Glutamatergic neuron (in vitro differentiated cells): ENCODE measurements around the gene NEB. TPM values are rescaled to one million over a fixed set of nuclear protein-coding genes. Genes with fewer than 3 reads are reported as not detected.
"Not testable (repeated sequence)": the region's sequence is repeated elsewhere in the genome, so short reads cannot be mapped to it uniquely, and the experiment has no call there.

Source experiments
- DNase-seq: peaks from one replicate; pipeline ENCODE4 v3.0.0; 2022
- H3K27ac Mint-ChIP-seq: one replicate; pipeline ENCODE4 v1.8.0; 2020; ENCODE audit warnings: mild to moderate bottlenecking, mixed read lengths, inconsistent platforms; ENCODE audit not compliant: unreplicated experiment
- H3K27me3 Mint-ChIP-seq: one replicate; pipeline ENCODE4 v1.8.0; 2020; ENCODE audit warnings: mild to moderate bottlenecking, moderate library complexity, mixed read lengths, inconsistent platforms; ENCODE audit not compliant: unreplicated experiment
- H3K36me3 Mint-ChIP-seq: one replicate; pipeline ENCODE4 v1.8.0; 2020; ENCODE audit warnings: mild to moderate bottlenecking, mixed read lengths, inconsistent platforms; ENCODE audit not compliant: unreplicated experiment
- H3K4me1 Mint-ChIP-seq: one replicate; pipeline ENCODE4 v1.8.0; 2020; ENCODE audit warnings: mild to moderate bottlenecking, low read depth, mixed read lengths, inconsistent platforms; ENCODE audit not compliant: unreplicated experiment
- H3K4me3 Mint-ChIP-seq: one replicate; pipeline ENCODE4 v1.8.0; 2020; ENCODE audit warnings: mild to moderate bottlenecking, mixed read lengths, inconsistent platforms; ENCODE audit not compliant: unreplicated experiment
- H3K9me3 Mint-ChIP-seq: one replicate; pipeline ENCODE4 v1.8.0; 2020; ENCODE audit warnings: mild to moderate bottlenecking, moderate library complexity, mixed read lengths, inconsistent platforms; ENCODE audit not compliant: unreplicated experiment
- total RNA-seq: library from RNA; stranded (reverse); fragmentation: NEBNext Ultra II Directional; extraction: Animal tissue kit (Norgen Biotek cat#: 25700); gene quantifications from one replicate; pipeline ENCODE4 v1.2.1, GENCODE V29; 2021; ENCODE audit not compliant: unreplicated experiment
- TF ChIP-seq, protein P1 (sequence below): fragments of 200-600 bp; sonication (generic); IDR thresholded peaks from one replicate; pipeline ENCODE4 v1.5.0; 2021; ENCODE audit not compliant: partially characterized antibody, unreplicated experiment

NEB gene
- total RNA-seq, 1 donor from 2014 or later = 0.59 TPM

DNA sequence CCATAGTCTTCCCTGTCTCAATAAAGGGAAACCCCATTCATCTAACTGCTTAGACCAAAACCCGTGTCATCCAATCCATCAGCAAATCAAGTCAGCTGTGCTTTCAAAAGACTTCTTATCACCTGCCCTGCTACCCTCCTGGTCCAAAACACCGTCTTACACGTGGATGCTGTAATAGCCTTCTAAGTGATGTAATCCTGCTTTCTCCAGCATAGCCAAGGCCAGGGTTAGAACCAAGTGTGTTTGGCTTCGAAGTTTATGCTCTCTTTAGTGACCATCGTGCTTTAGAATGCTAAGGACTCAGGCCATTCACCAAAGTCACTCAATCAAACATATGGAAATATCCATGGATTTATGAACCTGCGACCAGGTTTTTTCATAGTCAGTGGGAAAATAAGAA is 25.5 kb downstream of the NEB start:
- Mint-ChIP-seq H3K4me3 (no peak overlapping the region), H3K9me3 (no peaks in the 10 kb centered on the region), H3K4me1 (no peaks in the 10 kb centered on the region), H3K27ac (no peak overlapping the region), H3K36me3 (peaks cover 5% of the 10 kb centered on the region), H3K27me3 (peaks cover 2% of the 10 kb centered on the region)
- no peak for DNase-seq
- TF ChIP-seq, protein P1, sequence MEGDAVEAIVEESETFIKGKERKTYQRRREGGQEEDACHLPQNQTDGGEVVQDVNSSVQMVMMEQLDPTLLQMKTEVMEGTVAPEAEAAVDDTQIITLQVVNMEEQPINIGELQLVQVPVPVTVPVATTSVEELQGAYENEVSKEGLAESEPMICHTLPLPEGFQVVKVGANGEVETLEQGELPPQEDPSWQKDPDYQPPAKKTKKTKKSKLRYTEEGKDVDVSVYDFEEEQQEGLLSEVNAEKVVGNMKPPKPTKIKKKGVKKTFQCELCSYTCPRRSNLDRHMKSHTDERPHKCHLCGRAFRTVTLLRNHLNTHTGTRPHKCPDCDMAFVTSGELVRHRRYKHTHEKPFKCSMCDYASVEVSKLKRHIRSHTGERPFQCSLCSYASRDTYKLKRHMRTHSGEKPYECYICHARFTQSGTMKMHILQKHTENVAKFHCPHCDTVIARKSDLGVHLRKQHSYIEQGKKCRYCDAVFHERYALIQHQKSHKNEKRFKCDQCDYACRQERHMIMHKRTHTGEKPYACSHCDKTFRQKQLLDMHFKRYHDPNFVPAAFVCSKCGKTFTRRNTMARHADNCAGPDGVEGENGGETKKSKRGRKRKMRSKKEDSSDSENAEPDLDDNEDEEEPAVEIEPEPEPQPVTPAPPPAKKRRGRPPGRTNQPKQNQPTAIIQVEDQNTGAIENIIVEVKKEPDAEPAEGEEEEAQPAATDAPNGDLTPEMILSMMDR = no peak

DNA sequence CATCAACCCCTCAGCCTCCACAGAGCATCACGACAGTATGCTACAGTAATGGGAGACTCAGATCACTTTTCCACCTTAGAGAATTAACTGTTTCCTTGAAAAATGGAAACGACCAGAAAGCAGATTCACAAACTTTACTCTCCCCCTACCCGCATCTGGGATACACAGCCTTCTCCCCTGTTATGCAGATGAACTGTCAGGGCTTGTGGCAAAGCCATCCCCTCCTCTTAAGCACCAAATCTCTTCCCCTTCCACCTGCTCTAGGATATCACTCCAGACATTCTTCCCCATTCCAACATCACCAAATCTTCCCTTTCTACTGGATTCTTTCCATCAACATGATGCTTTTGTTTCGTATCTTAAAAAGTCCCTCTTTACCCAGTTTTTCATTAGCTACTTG is 26.4 kb downstream of the NEB start:
- DNase-seq = no peak
- peaks cover 5% of the 10 kb centered on the region for H3K36me3 Mint-ChIP-seq
- no peaks in the 10 kb centered on the region for H3K9me3 Mint-ChIP-seq
- peaks cover 2% of the 10 kb centered on the region for H3K27me3 Mint-ChIP-seq
- no peak overlapping the region for H3K27ac Mint-ChIP-seq
- no peaks in the 10 kb centered on the region for H3K4me1 Mint-ChIP-seq
- TF ChIP-seq, protein P1 = no peak
- no peak overlapping the region for H3K4me3 Mint-ChIP-seq

DNA sequence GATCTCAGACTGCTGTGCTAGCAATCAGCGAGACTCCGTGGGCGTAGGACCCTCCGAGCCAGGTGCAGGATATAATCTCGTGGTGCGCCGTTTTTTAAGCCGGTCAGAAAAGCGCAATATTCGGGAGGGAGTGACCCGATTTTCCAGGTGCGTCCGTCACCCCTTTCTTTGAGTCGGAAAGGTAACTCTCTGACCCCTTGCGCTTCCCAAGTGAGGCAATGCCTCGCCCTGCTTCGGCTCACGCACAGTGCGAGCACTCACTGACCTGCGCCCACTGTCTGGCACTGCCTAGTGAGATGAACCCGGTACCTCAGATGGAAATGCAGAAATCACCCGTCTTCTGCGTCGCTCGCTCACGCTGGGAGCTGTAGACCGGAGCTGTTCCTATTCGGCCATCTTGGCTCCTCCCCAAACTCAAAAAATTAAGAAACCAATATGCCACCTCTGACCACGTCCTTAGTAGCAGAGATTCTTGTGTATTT is 29.8 kb downstream of the NEB start:
- H3K4me1 Mint-ChIP-seq, H3K27me3 Mint-ChIP-seq, H3K27ac Mint-ChIP-seq, H3K4me3 Mint-ChIP-seq, H3K36me3 Mint-ChIP-seq, H3K9me3 Mint-ChIP-seq, DNase-seq: not testable (repeated sequence)

DNA sequence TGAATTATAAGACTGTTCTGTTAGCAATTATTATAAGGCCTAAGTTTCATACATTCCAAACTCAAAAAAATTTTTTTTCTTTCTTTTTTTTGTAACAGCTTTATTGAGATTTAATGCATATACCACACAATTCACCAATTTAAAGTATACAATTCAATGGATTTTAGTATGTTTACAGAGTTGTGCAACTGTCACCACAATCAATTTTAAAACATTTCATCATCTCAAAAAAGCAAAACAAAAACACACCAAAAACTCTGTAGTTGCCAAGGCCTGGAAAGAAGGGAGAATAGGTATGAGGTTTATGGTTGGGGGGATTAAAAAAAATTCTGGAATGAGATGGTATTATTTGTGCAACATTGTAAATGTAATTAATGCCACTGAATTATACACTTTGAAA is 36.1 kb downstream of the NEB start:
- not testable (repeated sequence) for DNase-seq, H3K4me1 Mint-ChIP-seq, H3K36me3 Mint-ChIP-seq, H3K9me3 Mint-ChIP-seq, H3K27me3 Mint-ChIP-seq, H3K27ac Mint-ChIP-seq, H3K4me3 Mint-ChIP-seq

DNA sequence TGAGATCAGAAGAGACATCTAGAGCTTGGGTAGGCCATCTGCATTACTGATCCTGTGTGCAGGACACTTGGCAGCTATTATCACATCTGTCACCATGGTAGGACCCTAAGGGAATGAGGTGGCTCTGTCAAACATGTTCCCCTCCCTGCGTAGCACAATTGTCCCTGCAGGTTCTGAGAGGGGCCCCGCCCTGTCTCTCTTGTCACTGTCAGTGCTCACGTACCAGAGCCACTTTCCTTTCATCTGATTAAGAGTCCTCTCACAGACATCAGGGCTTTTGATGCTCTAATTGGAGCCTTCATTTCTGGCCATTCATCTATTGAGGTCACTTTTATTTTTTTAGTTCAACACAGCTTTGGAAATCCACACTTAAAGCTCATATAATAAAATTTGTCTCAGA is 38.5 kb downstream of the NEB start:
- no peak overlapping the region for H3K27ac Mint-ChIP-seq
- TF ChIP-seq, protein P1 = no peak
- peaks cover 7% of the 10 kb centered on the region for H3K4me1 Mint-ChIP-seq
- no peaks in the 10 kb centered on the region for H3K36me3 Mint-ChIP-seq
- DNase-seq = no peak
- peaks cover 5% of the 10 kb centered on the region for H3K9me3 Mint-ChIP-seq
- no peaks in the 10 kb centered on the region for H3K27me3 Mint-ChIP-seq
- H3K4me3 Mint-ChIP-seq = no peak overlapping the region

DNA sequence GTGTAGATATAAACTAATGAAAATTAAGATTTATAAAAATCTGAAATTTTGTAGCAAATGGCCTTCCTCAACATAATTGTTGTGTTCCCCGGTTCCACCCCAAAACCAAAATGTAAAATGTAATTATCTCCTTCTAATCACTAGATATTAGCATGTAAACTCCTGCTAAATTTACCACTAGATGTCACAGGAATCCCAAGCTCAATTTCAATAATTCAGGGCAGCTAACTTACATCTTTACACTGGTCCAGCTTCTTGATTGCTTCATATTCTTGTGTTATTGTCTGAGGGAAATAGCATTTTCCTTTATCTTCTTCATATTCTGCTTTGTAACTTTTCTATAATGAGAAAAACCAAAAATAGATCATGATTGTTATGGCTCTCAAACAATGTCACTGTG is 42.6 kb downstream of the NEB start:
- Mint-ChIP-seq H3K4me3 (no peak overlapping the region), H3K27me3 (no peaks in the 10 kb centered on the region), H3K9me3 (peaks cover 5% of the 10 kb centered on the region), H3K36me3 (no peaks in the 10 kb centered on the region), H3K4me1 (peaks cover 12% of the 10 kb centered on the region), H3K27ac (no peak overlapping the region)
- DNase-seq = no peak
- TF ChIP-seq, protein P1 = no peak
